HG02938 (cell line): ENCODE measurements around the gene TMEM86A.
A peak's percentile ranks its signal among the peaks of the same experiment; 100 is the strongest.

Experiments used
- ATAC-seq: cut with Tn5 transposase; IDR thresholded peaks from one replicate; pipeline ENCODE4 v1.9.1; 2021; ENCODE audit warnings: mild to moderate bottlenecking, moderate library complexity; ENCODE audit not compliant: unreplicated experiment

Gene TMEM86A

GRCh38 chr11:18722293-18722637 lies 23.7 kb downstream of the TMEM86A start:
- no peak for ATAC-seq

- ATAC-seq: no peak
These were observed 25.4 kb downstream of the TMEM86A start for GRCh38 chr11:18723991-18724390.

DNA sequence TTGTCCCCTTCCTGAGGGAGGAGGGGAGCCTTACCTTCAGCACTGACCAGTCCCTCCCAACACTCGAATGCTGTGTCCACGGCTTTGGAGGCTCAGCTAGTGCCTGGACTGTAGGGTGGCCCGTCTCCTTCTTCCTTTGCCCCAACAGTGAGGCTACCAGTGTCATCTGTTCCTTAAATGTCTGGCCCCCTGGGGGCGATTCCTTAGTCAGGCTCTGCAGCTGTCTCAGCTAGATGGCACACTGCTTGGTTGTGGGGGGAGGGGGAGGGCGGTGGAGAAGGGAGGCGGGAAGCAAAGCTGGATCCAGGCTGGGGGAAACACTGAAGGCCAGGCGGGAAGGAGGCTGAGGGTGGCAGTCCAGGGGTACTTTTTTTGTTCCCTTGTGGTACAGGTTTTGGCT lies 27.5 kb downstream of the TMEM86A start, which contains the start of gene IGSF22:
Gene IGSF22 (minus strand): TSS at position 149 of the 400 bp plus-strand sequence. CDS start 1,952 bp downstream, outside the sequence.
- ATAC-seq: no peak

- no peak for ATAC-seq
These were observed 29.1 kb downstream of the TMEM86A start for GRCh38 chr11:18727479-18728236.

DNA sequence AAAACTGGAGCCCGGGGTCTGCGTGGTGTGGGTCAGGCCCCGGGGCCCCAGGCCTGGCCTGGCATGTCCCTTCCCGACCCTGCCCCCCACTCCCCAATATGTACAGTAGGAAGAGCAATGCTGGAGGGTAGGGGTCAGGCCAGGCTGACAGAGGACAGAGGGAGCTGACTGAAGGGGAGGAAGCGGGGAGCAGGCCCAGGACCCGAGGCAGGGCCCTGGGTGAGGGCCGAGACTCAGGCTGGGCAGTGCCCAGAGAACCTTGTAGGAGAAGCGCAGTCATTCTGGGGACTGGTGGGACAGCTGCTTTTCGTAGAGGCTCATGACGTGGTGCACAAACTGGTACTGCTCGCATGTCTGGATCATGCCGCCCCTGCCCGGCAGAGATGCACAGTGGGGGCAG lies 30.1 kb downstream of the TMEM86A start:
- ATAC-seq: no peak

- ATAC-seq: no peak
These were observed 30.8 kb downstream of the TMEM86A start for GRCh38 chr11:18729426-18729825.

GRCh38 chr11:18730020-18730419 lies 31.4 kb downstream of the TMEM86A start:
- ATAC-seq: no peak

- no peak for ATAC-seq
These were observed 32.9 kb downstream of the TMEM86A start for GRCh38 chr11:18731441-18731840.

GRCh38 chr11:18731949-18732821 lies 33.6 kb downstream of the TMEM86A start:
- ATAC-seq: peak; percentile 73

DNA sequence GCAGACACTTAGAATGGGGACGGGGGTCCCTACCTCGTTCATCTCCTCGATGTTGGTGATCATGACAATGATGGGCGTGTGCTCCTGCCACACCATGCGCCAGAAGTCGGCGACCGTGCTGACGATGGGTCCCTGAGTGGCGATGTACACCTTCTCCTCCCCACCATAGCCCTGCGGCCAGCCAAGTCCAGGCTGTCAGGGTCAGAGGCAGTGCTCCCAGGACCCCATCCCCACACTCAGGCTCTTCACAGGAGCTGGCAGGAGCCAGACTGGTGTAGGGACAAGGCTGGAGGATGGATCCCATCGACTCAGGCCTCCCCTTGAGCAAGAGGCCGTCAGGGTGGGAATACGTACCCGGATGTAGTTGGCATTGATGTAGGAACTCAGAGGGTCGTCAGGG lies 34.6 kb downstream of the TMEM86A start:
- ATAC-seq: no peak

GRCh38 chr11:18736590-18737148 lies 38.1 kb downstream of the TMEM86A start:
- no peak for ATAC-seq

DNA sequence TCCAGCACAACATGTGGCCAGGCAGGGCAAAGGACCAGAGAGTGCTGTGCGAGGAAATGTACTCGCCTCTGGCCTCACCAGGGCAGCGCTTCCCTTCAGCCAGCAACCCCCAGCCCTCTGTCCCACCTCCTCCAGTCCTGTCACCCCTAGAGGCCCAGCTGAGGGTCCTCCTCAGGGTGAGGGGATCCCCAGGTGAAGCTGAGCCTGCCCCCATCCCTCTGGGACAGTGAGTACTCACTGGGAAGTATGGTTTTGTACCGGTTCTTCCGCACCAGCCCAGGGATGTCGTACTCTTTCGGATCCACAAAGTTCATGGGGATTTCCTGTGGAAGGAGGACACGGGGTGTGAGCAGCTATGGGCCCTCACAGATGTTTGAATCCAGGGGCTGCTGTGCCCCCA lies 39.1 kb downstream of the TMEM86A start:
- no peak for ATAC-seq

DNA sequence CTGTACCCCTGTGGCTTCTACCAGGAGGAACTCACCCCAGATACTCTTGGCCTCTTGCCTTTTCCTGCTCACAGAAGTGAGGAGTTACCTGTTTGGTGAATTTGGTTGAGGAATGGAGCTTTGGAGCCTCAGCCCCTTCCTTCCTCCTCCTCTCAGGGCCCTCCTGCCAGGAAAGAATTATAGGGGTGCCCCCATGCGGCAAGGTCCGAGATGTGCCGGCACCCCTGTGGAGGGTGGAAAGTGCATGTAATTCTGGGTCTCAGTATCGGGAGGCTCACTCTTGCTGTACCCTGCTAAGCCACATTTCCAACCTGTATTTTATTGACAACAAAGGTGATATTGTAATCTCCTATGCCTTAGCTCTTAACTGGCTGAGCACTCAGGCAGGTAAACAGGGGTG lies 41.1 kb downstream of the TMEM86A start:
- ATAC-seq: no peak

- ATAC-seq: no peak
These were observed 43.2 kb downstream of the TMEM86A start for GRCh38 chr11:18741783-18742182.

GRCh38 chr11:18743365-18743764 lies 44.8 kb downstream of the TMEM86A start:
- ATAC-seq: no peak

GRCh38 chr11:18743900-18744514 lies 45.4 kb downstream of the TMEM86A start:
- ATAC-seq: no peak

DNA sequence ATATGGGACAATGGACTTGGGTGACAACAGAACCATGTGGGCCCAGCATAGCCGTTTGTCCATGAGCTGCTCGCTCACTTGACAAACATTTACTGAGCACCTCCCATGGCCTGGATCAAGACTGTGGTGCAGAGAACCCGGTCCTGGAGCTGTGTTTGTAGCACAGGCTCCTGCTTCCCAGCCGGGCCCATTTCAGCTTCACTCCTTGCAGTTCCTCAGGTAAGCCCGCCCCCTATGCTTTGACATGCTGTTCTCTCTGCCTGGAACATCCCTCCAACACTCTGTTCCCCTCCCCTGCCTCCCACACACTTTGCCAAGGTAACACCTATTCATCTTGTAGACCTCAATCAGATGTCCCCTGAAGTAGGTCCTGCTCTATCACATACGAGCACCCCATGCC lies 46.7 kb downstream of the TMEM86A start:
- ATAC-seq: no peak

- no peak for ATAC-seq
These were observed 50.3 kb downstream of the TMEM86A start for GRCh38 chr11:18748766-18749365.

DNA sequence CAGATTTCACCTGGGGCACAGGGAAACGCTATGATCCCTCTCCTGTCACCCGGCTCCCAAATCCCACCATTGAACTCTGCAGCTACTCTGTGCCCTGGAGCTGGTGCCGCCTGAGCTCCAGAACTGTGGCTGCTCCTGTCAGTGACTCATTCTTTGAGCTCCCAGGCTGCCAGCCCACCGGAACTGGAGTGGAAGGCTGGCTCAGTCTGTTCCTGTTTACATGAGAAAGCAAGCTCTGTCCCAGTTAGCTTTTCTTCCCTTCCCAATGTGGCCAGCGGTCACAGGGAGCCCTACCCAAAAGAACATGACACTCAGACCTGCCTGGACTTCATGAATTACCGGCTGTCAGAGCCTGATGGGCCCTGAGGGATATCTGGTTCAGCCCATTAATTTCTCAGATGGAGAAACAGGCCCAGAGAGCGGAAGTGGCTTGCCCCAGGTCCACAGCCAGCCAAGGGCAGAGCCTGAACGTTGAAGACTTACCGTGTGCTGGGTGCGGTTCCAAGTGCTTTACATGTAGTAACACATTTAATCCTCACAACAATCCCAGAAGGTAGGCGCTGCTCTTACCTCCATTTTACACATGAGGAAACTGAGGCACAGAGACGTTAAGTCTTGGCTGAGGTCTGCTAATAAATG lies 51.2 kb downstream of the TMEM86A start:
- ATAC-seq: no peak

GRCh38 chr11:18750944-18751343 lies 52.4 kb downstream of the TMEM86A start:
- ATAC-seq: no peak
